Activated CD8-positive, alpha-beta memory T cell treated with anti-CD3 and anti-CD28 coated beads, Interleukin-2, amount 50 U/mL, for 24 hours (primary cell): Measurements from ENCODE around the gene SMIM35.

Source experiments
- DNase-seq: peaks from one replicate; pipeline ENCODE4 v3.0.0-alpha.2; 2020; ENCODE audit errors: extremely low read depth

The SMIM35 gene

DNA sequence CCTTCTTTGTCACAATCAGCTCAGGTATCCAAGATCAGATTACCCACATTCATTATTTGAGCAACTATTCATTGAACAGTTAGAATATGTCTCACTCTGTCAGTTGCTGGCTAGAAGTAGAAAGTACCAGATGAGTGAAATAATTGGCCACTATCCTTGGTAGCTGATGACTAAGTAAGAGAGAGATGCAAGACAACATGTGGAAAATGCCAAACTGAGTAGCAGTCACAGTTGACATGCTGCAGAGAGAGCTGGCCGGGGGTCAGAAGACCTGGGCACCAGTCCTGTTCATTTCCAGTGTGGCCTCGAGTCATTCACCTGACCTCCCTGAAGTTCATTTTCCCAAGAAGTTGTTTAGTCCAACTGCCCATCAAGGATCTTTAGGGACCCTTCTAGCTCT lies 22.5 kb upstream of the SMIM35 start:
- DNase-seq: no peak

DNA sequence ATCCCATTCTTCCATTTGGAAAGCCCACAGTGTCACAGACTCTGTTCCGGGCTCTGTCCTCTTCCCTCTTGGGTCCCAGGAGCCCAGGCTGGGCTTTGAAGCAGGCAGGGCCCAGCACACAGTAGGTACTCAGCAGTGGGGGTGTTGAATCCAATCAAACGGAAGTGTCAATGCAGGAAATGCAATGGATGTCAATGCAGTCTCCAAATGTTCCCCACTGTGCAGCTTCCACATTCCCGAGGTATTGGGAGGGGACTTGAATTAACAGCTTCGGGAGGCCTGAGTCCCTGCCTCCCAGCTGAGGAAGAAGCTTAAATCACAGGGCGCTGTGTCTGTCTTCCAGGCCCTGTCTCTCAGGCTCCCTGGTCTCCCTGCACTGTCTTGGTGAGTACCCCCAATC lies 21.8 kb upstream of the SMIM35 start:
- DNase-seq: no peak

DNA sequence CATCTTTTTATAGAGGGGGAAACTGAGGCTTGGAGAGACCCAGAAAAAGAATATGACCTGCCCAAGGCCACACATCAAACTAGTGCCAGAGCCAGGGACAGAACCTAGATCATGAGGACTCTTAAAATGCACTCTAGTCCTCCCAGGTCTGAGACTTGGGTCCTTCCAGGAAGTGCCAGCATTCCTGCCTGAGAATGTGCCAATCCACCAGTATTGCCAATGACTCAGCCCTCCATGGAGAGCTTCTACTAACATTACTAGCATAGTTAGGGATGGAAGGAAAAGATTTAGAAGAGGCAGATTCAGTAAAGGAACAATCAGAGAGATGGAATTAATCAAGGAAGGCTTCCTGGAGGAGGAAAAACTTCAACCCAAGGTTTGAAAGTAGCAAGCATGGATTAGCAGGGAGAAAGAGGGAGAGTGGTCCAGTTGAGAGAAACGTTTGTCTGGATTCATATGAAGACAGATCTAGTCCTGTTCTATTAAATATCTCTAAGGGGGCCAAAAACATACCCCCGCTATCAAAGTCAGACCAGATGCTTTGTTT lies 20.1 kb upstream of the SMIM35 start:
- DNase-seq: no peak

DNA sequence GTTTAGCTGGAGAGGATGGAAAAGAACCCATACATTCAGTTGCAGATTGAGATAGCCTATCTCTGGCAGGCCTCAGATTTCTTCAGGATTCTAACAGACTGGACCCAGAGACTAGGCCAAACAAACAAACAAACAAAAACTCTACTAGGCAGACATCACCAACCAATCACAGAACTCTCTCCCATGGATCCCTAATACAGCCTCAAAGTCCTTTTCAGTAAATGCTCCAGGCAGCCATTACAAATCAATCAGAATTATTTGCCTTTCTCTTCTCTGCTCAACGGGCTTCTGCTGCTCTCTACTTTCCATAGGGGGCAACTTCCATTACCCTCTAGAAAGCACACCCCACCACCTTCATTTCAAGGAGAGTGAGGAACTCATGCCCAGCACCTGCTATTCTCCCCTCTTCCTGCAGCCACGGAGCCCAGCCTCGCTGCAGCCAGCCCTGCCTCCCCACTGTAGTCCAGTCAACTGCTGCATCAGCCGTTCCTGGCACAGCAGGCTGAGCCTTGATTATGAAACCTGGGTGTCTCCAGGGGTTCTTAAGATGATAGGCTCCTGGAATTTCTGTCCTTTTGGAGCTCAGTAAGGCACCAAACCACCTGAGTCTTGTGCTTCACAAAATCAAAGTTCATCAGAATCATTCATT lies 19.0 kb upstream of the SMIM35 start:
- DNase-seq: no peak

DNA sequence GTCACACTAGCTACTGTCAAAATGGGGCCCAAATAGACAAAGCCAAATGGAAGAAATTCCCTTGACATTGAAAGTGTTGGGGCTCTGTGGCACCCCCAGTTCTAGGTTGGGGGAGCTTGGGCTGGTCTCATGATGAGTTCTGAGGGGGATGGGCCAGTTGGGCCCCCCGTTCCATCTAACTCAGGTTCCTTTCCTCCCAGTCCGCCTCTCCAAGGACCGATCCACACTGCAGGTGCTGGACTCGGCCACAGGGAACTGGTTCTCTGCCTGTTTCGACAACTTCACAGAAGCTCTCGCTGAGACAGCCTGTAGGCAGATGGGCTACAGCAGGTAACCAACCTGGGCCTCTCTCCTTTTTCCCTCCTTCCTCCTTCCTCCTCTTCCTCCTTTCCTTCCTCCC lies 17.7 kb upstream of the SMIM35 start:
- no peak for DNase-seq

DNA sequence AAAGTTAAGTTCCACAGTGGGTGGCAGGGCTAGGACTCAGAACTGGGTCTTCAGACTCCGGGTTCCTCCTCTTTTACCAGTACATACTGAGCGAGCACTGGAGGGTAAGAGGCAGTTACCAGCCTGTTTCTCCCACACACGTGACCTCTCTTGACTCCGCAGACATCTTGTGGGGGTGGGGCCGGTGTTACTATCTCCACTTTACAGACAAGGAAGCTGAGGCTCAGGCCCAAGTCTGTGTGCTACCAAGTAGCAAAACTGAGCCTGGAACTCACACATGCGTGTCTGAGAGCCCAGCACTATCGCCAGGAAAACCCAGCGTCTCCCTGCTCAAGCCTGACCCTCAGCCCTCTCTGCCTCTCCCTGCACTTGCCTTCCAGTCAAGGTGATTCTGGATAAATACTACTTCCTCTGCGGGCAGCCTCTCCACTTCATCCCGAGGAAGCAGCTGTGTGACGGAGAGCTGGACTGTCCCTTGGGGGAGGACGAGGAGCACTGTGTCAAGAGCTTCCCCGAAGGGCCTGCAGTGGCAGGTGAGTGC lies 16.0 kb upstream of the SMIM35 start:
- DNase-seq: no peak

DNA sequence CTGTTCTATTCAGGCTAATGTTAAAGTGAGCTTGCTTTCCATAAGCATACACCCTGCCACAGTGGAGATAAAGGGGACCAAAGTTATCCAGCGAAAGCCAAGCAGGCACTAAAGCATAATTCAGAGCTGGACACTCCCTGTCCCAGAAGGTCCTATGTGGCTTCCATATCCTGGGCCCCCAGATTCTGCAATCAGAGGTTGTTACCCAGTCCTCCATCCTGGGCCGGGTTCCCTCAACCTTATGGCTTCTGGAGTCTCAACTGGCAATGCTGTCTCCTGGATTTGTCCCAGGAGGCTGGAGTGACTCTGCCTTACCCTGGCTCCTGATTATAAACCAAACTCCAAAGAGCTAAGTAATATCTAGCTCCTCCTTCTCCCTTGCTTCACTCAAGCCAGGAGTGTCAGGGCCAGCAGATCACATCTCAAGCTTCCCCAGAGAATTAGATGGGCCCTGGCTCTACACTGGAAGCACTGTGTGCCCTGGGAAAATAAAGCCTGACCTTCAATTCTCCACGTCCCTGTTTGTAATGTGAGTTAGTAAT lies 14.0 kb upstream of the SMIM35 start:
- DNase-seq: no peak

DNA sequence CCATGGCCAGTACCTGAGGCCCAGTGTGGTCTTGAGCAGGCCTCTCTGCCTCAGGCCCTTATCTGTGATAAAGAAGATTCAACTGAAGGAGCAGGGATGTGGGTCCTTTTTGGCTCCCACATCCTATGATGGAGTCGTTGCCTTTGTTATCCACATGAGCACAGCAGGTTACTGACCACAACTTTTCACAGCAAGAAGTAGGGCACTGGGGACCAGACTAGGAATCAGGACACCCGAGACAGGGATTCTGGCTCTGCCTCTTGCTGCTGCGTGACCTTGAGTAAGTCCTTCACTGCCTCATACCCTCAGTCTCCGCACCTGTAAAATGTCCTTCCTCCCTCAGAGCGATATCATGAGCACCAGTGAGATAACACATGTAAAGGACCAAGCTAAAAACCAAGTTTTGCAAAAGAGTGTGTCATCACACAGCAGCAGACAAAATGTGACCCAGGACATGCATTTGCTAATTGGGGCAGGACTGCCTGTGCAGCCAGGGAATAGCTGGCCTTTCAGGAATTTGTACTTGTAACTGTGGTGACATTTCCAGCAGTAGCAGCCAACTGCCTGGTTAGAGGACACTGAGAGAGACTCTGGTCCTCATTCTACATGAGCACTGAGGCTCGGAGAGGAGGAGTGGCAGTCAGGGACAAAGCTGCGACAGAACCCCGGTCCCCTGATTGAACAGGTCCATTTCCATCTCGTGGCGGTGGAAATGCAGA lies 13.2 kb upstream of the SMIM35 start:
- no peak for DNase-seq

DNA sequence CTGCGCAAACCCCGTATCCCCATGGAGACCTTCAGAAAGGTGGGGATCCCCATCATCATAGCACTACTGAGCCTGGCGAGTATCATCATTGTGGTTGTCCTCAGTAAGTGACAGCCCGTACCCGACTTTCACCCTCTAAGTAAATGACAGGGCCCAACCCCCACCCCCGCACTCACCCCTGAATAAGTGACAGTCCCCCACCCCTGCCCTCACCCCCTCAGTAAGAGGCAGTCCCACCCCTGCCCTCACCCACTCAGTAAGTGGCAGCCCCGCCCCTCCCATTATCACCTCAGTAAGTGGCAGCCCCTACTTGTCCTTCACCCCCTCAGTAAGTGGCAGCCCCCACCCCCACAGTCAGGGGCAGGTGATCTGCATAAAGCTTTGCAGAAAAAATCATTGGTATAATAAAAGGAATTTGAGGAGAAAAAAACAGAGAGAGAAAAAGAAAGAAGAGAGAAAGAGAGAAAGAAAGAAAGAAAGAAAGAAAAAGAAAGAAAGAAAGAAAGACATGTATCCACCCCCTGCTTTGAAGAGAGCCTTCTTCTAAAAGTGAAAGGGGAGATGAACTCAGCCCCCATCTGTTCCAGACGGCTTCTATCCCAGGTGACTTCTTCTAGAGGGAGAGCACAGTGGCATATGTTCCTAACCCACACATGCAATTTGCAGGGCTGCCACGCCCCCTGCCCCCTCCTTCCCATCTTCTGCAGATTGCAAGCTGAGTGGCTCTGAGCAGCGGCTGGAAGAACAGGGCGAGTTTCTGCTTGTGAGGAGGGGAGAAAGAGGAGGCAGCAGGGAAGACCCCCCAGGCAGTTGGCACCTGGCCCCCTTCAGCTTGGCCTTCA lies 12.5 kb upstream of the SMIM35 start:
- no peak for DNase-seq

DNA sequence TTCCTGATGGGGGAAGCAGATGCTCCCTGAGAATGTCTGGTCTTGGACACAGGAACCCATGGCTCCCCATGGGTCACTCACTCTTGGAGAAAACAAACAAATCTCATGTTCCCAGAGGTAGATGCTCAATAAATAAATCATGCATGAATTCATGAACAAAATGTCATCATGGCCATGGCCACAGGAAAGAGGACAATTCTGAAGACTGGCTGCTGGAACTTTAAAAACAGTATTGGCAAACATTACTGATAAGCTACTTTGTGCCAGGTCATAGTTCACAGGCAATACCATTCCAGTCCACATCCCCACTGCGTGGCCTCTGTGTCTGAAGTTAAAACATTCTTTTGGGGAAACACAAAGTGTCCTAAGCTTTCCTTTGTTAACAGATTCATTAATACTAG lies 9.2 kb upstream of the SMIM35 start:
- DNase-seq: no peak

DNA sequence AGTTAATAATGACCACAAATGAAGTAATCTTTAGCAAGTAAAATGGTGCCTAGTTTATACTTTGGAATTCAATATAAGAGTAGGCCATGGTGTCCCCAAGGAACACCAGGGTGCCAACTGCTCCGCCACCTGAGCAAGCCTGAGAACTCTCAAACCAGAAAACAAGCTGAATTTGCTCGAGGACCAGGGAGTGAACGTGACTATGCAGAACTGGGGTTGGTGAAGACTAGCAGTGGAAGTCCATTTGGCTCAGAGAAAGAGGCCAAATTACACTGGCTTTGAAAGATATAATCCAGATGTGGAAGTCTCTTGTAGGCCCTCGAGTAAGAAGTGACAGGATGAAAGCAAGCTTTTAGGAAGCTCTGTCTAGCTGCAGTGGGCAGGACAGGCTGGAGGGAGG lies 8.7 kb upstream of the SMIM35 start:
- DNase-seq: no peak

DNA sequence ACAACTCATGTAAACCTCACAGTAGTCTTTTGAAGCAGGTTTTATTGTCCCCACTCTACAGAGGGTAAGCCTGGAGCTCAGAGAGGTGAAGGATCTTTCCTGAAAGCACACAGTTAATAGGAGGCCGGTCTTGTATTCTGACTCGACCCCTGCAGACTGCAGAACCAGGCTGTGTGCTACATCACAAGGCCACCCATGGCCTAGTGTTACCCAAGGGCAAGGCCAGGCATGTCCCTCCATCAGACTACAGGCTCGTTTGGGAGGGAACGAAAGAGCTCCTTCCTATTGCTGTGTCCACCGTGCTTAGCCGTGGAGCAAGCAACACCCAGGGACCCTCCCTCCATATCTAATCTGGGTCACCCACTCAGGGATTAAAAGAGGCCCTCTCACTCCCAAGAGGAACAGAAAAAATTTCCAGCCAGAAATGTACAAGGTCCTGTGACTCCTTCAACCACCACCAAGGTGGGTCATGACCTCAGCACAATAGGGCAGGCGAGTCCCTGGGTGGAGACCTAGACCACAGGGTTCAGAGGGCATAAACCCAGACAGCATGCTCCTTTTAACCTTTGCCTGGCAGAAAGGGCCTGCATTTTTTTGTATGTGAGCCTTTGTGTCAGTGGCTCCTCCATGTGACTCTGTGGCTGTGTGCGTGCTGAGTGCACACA lies 6.3 kb upstream of the SMIM35 start:
- DNase-seq: no peak

DNA sequence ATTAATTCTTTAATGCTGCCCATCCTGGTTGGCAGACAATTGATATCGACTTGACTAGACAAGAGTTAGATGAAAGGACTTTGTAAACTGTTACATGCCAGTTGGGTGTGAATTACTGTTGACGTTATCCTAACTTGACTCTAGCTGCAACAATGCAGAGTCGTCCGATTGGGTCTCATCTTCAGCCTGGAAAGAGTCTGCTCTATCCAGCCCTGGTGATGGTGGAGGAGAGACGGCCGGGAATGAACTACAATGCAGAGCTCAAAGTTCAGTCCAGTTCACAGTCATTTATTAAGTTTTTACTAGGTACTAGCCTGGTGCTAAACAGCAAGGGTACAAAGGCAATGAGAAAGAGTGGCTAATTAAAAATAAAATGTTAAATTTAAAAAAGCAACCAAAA lies 4.9 kb upstream of the SMIM35 start:
- DNase-seq: no peak

DNA sequence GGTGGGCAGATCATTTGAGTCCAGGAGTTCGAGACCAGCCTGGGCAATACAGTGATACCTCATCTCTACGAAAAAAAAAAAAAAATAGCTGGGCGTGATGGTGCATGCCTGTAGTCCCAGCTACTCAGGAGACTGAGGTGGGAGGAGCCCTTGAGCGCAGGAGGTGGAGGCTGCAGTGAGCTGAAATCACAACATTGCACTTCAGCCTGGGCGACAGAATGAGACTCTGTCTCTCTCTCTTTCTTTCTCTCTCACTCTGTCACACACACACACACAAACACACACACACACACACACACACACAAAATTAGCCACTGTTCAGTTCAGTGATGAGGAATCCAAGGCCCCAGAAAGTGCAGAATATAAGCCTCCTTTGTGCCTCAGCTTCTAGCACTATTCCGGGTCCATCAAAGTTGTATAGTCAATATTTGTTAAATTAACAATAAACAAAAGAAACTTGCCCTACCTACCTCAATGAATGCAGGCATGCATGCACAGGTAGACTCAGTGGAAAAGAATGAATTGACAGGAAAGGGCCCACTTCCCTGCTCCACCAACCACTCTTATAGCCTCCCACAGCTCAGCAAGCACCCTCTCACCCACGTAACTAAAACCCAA lies 3.9 kb upstream of the SMIM35 start:
- no peak for DNase-seq

DNA sequence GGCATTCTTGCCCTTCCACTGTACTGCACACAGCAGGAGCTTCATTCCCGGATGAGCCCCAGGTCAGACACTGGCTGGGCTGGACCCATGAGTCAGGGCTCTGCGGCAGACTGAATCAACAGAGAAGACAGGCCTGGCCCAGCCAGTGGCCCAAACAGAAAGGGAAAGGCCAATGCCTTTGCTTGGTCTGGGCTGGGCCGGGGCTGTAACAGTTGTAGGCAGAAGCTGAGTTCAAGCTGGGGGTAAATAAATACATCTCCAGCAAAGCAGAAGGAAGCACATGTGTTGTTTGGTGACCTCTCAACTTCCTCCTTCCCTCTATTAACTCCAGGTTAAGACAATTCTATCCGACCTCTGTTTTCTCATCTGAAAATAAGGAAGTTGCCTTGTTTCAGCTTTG lies 1.8 kb upstream of the SMIM35 start:
- DNase-seq: no peak

DNA sequence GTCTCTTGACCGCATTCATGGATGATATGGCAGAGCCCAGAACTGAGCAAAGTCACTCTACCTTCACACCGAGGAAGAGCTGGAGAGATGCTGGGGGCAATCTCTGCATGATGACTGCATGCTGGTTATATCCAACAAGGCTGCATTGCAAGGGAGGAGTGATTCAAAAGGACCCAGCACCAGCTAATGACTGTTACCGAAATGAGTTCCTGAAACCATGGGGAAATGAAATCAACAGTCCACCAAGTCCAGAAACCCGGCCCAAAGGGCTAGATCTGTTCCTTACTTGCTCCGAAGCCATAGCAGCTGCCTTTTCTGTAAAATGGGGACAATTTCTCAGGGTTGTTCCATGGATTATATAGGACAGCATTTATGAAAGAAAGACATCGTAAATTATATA lies 1.2 kb upstream of the SMIM35 start:
- no peak for DNase-seq

DNA sequence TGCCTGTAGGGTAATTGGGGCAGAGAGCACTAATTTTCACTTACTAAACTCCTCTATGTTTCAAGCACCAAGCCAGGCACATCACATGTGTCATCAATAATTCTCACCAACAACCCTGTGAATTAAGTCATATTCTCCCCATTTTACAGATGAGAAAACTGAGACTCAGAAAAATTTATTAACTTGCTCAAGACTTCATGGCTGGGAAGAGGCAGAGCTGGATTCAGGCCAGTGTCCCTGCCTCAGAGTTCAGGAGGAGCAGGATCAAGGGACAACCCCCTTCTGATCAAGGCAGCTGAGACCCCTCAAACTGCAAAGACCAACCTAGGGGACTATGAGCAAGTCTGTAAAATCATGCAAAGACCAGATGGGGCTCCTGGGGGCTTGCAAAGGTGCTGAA lies 2.1 kb downstream of the SMIM35 start:
- DNase-seq: no peak

DNA sequence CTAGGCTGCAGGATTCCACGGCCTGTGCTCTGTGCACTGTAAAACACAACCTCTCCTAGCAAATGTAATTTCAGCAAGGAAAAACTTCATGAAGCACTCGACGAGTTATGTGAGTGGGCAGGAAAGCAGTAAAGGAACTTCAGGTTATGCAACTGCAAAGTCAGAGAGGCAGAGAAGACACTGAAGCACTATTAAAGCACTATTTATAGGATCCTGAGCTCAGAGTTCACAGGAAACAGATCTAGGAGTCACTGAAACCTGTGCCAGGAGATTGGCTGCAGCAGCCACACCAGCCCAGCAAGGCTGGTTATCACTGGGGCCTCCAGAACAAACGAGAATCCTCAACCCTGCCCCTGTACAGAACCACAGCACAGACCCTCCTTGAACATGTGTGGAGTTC lies 2.5 kb downstream of the SMIM35 start:
- no peak for DNase-seq

DNA sequence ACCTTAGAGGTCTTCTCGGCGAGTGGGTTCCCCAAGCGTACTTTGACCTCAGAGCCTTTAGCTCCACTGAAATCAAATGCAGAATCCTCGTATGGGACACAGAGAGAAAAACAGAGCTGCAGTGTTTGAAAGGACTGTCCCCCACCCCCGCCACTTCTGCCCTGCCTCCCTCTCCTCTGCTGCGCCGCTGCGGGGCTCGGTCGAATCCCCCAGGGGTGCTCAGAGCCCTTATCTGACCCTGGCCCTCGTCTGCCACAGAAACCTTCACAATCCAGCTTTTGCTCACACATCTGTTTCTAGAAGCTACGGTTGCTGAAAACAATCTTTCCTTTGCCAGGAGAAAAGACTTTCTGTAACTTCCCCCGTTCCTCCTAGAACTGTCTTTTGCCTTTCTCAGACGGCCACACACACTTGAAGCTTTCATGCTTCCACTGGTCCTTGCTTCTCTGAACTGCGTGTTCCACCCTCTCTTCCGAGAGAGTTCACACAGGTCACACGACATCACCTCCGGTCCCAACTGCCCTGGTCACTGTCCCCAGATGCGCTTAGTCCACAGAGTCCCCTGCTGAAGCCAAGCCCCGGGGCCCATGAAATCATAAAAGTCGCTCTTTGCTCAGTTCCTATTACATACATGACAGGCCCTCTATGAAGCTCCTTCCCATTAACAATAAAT lies 3.7 kb downstream of the SMIM35 start:
- no peak for DNase-seq

DNA sequence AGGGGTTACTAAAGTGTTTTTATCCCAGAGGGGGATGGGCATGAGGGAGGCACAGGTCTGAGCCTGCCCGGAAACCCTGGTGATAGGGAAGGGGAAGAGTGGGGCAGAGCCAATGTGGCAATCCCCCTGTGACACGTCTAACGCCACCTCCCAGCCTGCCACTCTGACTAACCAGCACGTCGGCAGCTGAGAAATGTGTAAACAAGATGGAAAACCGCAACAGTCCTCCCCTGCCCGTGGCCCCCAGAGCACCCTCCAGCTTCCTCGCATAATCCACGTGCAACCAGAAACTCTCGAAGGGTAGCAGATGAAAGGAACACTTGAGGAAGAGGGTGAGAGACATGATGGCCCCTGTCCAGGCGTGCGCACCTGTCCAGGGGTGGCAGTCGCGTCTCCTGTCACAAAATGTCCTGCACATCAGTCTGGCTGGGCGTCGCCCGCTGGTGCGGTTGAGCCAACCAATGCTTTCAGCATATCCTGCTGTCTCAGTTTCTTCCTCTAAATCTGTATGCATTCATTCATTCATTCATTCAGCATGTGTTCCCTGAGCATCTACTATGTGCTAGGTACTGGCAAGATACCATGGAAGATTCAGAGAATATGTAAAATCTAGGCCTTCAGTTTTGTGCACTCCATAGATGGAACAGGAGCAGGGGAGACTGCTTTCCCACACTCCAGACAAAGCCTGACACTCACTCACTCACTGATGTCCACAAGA lies 5.4 kb downstream of the SMIM35 start:
- DNase-seq: no peak
